Measurements from ENCODE around the gene MFN2.
"Not testable (repeated sequence)": the region's sequence is repeated elsewhere in the genome, so short reads cannot be mapped to it uniquely, and the experiment has no call there.

Gene MFN2

DNA sequence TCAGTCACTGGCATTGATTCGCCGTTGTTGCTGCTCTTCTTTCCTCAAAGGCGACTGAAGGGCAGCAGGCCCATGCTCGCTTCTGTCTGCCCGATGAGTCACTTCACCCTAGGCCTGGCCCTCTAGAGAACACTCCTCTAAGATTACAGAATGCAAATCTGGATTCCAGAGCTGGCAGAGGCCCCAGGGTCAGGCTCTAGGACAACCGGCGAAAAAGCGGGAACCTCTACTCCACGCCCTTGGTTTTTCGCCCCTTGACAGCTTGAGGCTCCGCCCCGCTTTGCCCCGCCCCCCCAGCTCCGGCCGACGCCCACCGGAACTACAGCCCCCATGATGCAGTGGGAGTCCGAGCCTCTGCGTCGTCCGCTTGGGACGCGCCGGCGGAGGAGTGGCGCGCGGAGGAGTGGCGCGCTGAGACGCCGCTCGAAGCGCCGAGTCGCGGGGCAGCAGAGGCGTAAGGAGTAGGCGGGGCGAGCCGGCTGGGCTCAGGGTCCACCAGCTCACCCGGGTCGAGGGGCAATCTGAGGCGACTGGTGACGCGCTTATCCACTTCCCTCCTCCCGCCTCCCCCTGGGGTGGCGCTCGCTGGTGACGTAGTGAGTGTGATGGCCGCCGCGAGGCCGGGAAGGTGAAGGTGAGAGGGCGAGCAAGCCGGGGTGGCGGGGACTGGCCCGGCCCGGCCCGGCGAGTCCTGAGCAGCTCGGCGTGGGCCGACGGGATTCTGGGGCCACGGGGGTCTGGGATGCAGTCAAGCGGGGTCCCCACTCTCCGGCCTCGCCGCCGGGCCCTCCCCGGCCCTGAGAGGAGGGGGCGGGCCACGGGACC lies at the start of gene MFN2:
MFN2 (plus strand) TSS at position 594 of the 825 bp plus-strand sequence. CDS start 8,725 bp downstream, outside the sequence.
- peak within 1 kb of the TSS; percentile 98 for H3K4me3 ChIP-seq (ENCODE audit: low read length)
- no peak for TF ChIP-seq ZNF274 (IDR thresholded peaks at IDR 0.05; ENCODE audit: low read depth, low read length)

GRCh38 chr1:11930571-11931445 lies 49.4 kb upstream of the MFN2 start:
- no peak for TF ChIP-seq ZNF274 (IDR thresholded peaks at IDR 0.05; ENCODE audit: low read depth, low read length)
- no peak overlapping the region for H3K4me3 ChIP-seq (ENCODE audit: low read length)

GRCh38 chr1:11931845-11932244 lies 48.4 kb upstream of the MFN2 start:
- no peak for TF ChIP-seq ZNF274 (IDR thresholded peaks at IDR 0.05; ENCODE audit: low read depth, low read length)

DNA sequence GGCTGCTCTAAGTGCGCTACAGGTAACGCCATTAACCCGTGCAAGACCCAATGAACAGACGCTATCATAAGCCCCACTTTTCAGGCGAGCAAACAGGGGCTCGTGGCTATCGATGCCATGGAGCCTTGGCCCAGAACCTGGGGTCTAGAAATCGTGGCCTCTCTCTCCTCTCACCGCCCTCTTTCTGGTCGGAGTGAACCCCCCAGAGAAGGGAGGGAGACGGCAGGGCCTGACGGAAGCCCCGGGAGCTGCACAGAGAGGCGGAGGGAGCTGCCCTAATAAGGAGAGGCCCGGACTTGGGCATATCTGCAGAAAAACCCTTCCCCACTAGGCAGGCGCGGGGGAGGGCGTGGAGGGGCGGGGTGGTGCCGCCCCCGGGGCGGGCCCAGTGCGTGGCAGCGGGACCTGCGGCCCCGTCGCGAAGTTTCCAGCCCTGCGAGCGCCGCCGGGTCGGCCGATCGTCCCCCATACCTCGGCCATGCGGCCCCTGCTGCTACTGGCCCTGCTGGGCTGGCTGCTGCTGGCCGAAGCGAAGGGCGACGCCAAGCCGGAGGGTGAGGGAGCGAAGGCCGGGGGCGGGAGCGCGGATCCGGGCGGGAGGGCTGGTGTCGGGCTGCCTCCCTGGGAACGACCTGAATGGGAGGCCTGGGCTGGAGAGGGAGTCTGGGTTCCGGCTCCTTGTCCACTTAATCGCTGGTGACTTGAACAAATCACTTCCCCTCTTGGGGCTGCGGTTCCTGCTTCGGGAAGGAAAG lies 45.8 kb upstream of the MFN2 start, which contains the start of gene PLOD1:
PLOD1 (plus strand) TSS at position 416 of the 755 bp plus-strand sequence; CDS start at position 479, 63 bp downstream.
- TF ChIP-seq ZNF274 (IDR thresholded peaks at IDR 0.05; ENCODE audit: low read depth, low read length) = no peak
- H3K4me3 ChIP-seq (ENCODE audit: low read length) = peak within 1 kb of the TSS; percentile 77

More at GRCh38 chr1:11931845-11932244, 48.4 kb upstream of the MFN2 start:
- H3K4me3 ChIP-seq (ENCODE audit: low read length) = no peak overlapping the region

GRCh38 chr1:11935057-11935412 lies 45.2 kb upstream of the MFN2 start:
- H3K4me3 ChIP-seq (ENCODE audit: low read length) = peak overlapping the region; percentile 77
- TF ChIP-seq ZNF274 (IDR thresholded peaks at IDR 0.05; ENCODE audit: low read depth, low read length) = no peak

DNA sequence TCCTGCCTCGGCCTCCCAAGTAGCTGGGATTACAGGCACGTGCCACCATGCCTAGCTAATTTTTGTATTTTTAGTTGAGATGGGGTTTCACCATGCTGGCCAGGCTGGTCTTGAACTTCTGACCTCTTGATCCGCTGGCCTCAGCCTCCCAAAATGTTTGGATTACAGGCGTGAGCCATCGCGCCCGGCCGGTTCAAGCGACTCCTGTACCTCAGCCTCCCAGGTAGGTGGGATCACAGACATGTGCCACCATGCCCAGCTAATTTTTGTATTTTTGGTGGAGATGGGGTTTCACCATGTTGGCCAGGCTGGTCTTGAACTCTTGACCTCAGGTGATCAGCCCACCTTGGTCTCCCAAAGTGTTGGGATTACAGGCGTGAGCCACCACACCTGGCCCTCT lies 44.5 kb upstream of the MFN2 start:
- H3K4me3 ChIP-seq (ENCODE audit: low read length) = not testable (repeated sequence)

DNA sequence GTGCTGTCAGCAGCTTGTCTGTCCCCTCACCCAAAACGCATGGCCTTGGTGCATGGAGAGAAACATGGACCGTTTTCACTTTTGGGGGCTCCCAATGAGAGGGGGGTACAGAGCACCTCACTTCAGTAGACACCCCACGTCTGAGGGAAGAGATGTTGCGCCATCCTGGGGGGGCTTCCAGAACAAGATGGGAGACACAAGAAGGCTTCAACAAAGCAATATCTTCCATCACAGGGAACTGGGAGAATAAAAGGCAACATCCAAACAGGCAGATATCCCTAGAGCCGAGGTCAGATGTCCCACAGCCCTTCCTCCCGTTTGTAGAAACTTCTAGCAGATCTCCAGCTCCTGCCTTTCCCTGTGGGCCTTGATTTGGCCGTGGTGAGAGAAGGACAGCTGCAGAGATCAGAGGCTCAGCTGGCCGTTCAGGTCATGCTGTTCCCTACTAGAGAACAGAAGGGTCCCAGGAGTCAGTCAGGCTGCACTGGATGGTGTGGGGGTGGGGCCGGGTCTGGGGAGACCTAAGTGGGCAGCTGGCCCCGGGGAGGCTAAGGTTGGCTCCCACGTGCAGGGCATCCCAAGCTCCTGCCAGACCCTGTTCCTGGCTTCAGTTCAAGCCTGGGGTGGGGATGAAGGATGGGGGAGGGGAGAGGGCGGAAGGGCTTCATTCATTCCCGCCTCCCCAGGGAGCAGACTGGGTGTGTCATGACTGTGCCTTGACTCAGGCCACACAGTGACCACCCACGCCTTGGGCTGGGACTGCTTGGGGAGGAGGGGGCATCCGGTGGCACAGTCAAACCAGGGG lies 41.3 kb upstream of the MFN2 start:
- H3K4me3 ChIP-seq (ENCODE audit: low read length) = no peak overlapping the region
- no peak for TF ChIP-seq ZNF274 (IDR thresholded peaks at IDR 0.05; ENCODE audit: low read depth, low read length)

- H3K4me3 ChIP-seq (ENCODE audit: low read length) = not testable (repeated sequence)
Observed at GRCh38 chr1:11939794-11940193, 40.5 kb upstream of the MFN2 start.

- H3K4me3 ChIP-seq (ENCODE audit: low read length) = no peak overlapping the region
- no peak for TF ChIP-seq ZNF274 (IDR thresholded peaks at IDR 0.05; ENCODE audit: low read depth, low read length)
Observed at GRCh38 chr1:11940260-11940921, 39.9 kb upstream of the MFN2 start.

DNA sequence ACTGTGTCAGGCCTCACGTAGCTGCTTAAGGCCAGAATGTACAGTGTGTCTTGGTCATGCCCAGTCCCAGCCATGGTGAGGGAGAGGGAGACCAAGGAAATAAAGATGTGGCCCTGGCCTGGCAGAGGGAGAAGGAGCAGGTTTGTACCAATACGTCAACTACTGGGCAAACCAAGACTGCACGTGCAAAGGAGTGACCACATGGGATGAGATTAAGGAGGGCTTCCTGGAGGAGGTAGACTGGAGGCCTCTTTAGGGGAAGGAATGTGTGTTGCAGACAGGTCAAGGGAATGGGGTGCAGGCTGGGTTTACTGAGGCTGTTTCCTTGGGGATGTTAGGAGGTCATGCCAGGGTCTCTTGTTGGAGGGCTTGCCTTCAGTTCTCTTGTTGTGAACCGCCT lies 38.0 kb upstream of the MFN2 start:
- TF ChIP-seq ZNF274 (IDR thresholded peaks at IDR 0.05; ENCODE audit: low read depth, low read length) = no peak
- H3K4me3 ChIP-seq (ENCODE audit: low read length) = no peak overlapping the region

- no peak for TF ChIP-seq ZNF274 (IDR thresholded peaks at IDR 0.05; ENCODE audit: low read depth, low read length)
- H3K4me3 ChIP-seq (ENCODE audit: low read length) = no peak overlapping the region
Observed at GRCh38 chr1:11943619-11944018, 36.6 kb upstream of the MFN2 start.

DNA sequence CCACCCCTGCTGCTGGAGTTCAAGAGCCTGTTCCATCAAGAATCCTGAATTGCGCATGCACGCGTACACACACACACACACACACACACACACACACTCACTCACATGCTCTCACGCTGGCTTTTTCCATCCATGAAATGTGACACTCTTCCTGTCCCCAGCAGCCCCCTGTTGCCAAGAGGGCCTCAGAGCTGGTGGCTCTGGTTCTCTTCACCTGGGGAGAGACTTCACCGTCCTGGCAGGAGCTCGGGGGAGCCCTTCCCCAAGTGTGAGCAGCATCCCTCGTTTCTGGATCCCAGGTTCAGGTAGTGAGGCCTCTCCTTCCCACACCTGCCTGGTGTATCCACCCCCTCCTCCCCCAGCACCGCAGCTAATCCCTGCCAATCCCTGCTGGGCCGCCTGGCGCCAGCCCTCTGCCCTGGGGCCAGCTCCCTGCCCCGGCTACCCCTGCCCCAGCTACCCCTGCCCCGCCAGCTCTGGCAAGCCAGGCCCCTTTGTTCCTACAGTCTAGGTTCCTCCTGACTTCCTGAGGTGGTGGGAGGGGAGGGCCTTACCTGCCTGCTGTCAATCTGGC lies 35.8 kb upstream of the MFN2 start:
- TF ChIP-seq ZNF274 (IDR thresholded peaks at IDR 0.05; ENCODE audit: low read depth, low read length) = no peak
- H3K4me3 ChIP-seq (ENCODE audit: low read length) = no peak overlapping the region

- H3K4me3 ChIP-seq (ENCODE audit: low read length) = no peak overlapping the region
- TF ChIP-seq ZNF274 (IDR thresholded peaks at IDR 0.05; ENCODE audit: low read depth, low read length) = no peak
Observed at GRCh38 chr1:11946647-11947046, 33.6 kb upstream of the MFN2 start.
